Amniotic epithelial cell (primary cell): ENCODE data around the gene CD46.

Experiments
- DNase-seq: peaks from one replicate; pipeline ENCODE4 v3.0.0-alpha.2; 2010; ENCODE audit warnings: low read depth

Gene CD46

DNA sequence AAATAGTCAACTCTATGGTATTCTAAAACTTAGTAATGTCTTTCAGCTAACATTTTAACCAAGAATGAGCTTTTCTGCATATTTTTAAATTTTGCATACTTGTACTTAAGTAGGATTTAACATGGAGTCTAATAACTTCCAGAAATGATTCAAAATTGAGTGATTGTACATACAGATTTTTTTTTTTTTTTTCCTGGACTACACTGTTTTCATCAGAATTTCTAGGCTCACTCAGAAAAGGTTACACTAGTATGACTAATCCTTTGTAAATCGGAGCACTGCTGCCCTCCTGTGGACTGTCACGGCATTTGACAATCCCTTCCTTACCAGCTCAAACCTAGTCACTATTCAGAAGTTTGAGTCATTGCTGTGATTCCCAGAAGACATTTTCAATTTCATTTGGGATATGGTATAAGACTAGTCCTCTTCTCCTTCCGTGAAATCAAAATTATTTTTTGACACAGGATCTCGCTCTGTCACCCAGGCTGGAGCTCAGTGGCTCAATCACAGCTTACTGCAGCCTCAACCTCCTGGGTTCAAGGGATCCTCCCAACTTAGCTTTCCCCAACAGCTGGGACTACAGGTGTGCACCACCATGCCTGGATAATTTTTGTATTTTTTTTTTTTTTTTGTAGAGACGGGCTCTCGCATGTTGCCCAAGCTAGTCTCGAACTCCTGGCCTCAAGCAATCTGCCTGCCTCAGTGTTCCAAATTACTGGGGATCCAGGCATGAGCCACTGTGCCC lies 45.5 kb downstream of the CD46 start:
- peak; percentile 83 for DNase-seq

DNA sequence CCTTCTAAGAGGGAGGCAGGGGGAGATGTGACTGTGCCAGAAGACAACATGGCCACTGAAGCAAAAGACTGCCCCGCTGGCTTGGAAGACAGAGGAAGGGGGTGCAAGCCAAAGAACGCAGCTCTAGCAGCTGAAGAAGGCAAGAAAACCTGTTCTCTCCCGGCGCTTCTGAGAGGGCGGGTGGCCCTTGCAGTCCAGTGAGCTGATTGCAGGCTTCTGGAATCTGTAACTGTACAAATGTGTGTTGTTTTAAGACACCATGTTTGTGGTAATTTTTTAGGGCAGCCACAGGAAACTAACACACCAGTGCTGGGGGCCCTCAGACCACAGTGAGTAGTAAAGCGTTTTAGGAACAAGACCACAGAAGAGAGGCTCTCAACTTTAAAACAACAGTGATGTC lies 47.0 kb downstream of the CD46 start:
- peak; percentile 58 for DNase-seq

DNA sequence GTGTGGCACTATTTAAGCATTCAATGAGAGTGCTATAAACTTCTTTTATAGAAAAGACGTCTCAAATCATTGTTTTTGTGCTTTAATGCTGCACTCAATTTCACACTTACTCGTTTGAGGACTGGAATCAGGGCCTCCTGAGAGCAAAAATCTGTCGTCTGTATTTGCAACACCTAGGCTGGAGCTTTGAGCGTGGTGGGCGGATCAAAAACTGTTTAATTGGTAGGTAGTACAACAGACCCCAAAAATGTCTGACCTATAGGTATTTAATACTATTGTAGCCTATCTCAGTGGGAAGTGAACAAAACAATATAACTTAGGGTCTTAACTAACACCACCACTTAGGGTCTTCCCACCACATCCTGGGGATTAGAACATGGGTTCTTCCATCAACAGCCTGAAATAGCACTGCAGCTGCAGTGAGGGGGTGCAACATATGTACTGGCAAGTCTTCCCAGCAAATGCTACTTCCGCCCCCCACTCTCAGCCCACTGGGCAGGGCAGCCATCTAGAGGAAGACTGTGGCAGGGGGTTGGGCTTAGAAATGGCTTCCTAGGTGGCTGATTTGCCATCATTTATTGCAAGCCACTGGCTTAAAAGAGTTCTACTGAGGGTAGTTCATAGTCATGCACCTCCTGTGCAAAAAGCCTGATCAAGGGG lies 48.3 kb downstream of the CD46 start:
- DNase-seq = no peak

DNA sequence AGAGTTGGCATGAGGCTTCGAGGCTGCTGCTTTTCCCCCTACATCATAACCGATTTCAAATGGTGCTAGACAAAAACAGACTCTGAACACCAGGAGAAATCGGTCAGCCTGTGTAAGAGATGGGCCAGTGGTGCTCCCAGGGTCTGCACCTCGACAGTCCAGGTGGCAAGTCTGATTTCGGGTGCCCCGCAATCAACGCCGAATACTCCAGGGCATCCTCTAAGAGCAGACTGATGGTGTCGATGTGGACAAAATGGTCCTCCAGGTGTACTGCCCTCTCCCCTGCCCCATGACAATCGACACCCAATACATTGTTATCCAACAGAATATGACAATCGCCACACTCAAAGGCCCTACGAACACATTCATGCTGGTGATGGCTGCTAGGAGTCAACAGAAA lies 50.0 kb downstream of the CD46 start:
- no peak for DNase-seq

DNA sequence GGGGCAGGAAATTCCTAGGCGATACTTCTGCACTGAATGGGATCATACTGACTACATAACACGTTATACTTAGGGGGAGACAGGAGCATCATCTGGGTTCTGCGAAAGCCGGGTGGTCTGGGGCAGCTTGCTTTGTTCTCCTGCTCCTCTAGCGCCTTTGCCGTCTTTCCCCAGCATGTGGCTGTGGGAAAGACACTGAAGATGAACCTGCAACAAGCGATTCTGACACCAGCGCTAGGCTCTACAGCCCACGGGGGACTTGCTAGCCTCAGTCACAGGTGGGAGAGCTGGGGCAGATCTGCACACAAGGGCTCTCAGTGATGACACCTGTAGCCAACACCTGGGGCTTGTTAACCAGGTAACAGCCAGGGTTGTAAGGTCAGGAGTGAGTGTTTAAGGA lies 51.8 kb downstream of the CD46 start:
- DNase-seq = no peak

DNA sequence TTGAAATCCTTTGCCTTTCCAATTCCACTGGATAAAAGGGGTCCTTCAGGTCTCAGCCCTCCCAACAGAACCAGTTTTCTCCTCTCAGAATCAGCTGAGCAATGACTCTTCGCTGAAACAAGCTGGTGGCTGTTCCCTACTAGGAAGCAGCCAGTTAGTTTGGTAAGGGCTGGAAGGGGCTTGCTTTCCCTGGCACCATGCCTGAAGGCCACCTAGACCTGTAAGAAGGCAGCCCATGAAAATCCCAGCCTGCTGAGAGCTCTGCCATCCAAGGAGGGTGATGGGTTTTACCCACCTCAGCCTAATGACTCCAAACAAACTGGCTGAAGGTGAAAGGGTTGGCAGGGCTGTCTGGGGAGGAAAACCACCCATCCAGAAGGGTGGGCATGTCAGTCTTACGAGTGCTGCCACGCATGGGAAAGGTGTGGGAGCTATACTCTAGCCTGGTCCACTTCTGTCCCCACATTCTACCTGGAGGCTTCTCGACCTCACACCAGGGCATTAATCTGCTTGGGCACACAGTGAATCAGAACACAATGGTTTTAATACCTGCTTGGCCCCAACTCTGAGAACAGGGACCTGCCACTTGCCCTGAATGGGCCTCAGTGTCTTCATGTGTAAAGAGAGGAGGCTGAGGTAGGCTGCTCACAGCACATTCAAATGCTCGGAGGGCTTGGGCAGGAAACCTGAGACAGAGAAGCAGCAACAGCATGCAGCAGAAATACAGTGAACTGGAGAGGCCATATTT lies 53.0 kb downstream of the CD46 start:
- no peak for DNase-seq

DNA sequence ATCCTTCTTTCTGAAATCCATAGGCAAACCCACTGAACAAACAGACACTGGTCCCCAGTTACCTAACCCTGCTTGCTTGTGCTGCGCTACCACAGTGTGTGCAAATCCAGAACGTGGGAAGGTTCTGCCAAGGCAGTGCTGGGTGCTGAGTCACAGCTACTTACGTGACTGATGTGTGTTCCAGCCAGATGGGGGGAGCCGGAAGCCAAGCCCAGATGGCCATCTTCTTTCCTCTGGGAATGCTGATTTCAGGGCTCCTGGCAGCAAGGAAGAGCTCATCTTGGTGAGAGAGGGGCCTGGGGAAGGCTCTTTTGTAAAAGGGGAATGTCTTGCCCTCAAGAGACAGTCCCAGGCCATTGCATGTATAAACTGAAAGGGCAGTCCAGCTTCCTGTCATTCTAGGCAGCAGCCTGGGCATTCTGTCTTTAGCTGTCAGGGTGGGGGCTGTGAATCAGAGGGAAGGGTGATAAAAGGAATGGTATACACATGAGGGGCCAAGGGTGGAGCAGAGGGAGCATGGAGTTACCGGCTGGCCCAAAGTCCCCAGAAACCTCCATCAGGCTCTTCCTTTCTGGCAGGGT lies 54.1 kb downstream of the CD46 start:
- DNase-seq = peak; percentile 98

DNA sequence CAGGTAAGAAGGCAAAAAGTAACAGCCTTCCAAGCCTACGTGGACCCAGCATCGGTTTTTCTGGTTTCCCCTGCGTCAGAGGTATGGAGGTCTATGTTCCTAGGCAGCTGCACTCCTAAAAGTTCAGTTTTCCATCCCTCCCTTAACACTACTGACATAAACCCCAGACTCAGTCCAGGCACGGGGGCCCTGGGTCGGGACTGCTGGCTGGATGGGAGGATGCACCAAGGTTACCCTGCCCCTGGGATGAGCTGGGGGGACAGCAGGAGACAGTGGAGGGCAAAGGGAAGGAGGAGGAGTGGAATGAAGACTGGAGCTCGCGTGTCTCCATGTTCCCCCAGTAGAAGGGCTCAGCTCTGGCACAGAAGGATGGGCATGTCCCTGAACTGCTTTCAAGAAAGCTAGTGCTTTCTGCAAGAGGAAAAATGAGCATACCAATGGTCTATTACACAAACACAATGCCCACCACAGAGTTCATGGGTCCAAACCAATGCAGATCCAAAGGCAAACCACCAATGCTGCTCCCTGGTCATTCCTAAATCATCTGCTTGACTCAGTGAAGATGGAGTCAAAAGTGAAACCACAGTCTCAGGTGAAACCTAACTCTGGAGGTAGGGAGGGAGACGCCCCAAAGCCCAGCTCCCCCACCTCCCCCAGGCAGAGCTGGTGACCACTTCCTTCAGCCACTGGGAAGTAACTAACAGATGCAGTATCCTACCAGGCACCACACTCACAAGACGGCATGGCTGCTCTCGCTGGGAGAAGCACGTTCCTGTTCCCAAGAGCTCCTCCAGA lies 54.9 kb downstream of the CD46 start:
- DNase-seq = peak; percentile 65

DNA sequence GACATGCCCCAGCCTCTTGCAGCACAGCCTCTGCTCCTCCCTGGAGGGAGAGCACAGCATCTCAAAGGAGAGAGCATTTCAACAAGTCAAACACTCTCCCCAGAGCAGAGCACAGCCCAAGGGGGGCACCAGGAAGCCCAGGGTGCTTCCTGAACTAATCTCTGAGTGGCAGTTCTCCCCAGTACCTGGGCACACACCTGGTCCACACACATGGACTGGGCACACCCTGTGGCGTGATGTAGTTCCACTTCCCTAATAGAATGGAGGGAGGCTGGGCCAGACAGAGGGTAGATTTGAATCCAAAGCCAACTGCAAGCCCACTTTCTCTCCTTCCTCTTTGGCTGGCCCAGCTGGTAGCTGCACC lies 55.5 kb downstream of the CD46 start:
- no peak for DNase-seq

DNA sequence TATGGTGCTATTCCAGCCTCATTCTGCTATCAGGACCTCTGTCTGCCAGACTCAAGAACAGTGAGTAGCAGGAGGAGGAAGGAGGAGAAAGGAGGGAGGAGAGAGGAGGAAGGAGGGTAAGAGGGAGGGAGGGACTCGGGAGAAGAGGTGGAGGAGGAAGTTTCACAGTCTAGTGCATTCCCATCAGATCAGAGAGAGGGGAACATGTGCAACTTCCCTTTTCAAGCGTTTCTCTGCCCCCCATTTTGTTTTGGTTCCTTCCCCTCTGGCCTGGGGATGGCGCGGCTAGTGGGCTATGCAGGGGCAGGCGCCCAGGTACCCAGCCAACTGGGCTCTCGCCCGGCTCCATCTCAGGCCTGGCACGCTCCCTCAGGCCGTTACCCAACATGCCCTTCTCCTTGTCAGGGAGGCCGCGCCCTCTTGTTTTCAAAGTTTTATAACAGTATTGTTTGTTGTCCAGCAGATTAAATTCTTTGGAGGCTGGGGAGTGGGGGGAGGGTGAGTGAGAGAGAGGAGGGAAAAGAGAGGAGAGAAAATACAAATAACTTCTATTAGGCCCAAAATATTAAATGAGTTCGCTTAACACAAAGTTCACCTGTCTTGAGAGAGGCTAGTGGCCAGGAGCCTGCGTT lies 56.0 kb downstream of the CD46 start:
- DNase-seq = peak; percentile 38

DNA sequence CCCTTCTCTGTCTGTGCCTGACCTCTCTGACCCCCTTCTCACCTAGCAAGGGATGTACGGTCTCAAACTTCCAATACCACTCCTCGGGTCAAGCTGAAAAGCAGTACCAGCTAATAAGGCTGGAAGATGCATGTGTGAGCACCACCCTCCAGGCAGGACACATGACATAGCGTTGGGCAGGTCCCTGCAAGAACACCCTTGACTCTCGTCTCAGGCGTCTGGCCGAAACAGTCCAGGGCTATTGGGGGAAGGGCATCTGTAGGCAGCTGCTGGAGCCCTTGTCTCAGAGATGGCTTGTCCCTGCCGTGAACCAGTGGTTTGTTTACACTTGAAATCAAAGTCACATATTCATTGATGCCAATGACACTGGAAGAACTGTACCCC lies 56.5 kb downstream of the CD46 start:
- DNase-seq = no peak

DNA sequence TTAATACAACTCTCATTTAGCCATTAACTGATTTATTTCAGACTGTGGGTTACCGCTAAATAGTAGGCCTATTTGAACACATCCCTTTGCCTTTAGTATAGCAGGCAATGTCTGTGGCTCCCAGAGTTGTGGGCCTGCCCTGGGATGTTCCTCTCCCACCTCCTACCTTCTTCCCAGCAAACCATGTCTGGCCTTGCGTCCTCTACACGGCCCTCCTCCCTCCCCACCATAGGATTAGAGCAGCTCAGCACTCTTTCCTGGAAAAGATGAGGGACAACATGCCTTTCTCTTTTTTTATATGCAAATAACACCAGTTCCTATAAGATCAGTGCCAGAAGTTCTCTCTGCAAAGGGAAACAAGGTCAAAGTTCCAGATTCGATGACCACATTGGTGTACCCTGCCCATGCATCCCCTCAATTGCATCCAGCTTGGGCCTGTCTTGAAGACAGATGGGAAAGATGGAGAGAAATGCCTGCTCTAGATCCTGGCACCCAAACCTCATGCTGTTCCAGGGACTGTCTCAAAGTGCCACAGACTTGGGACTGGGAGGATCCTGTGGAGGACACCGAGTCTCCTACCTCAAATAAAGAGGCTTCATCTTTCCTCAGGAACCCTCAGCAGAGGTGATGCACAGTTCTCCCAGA lies 57.2 kb downstream of the CD46 start:
- no peak for DNase-seq

DNA sequence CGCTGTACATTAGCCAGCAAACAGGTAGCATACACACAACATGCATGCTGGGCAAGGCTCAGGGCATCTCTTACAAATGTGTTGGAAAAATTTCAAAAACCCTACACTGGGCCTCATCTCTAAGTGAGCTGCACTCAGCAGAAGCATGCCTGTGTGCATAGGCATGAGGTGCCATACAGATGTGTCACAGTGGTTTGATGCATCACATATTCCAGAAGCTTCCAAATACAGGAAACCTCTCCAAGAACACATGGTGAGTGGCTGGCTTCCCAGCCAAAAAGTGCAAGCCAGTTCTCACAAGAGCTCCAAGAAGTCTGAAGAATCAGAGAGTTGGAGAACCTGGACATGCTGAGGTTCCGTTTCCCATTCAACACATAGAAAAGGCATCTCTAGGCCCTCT lies 58.3 kb downstream of the CD46 start:
- peak; percentile 76 for DNase-seq

DNA sequence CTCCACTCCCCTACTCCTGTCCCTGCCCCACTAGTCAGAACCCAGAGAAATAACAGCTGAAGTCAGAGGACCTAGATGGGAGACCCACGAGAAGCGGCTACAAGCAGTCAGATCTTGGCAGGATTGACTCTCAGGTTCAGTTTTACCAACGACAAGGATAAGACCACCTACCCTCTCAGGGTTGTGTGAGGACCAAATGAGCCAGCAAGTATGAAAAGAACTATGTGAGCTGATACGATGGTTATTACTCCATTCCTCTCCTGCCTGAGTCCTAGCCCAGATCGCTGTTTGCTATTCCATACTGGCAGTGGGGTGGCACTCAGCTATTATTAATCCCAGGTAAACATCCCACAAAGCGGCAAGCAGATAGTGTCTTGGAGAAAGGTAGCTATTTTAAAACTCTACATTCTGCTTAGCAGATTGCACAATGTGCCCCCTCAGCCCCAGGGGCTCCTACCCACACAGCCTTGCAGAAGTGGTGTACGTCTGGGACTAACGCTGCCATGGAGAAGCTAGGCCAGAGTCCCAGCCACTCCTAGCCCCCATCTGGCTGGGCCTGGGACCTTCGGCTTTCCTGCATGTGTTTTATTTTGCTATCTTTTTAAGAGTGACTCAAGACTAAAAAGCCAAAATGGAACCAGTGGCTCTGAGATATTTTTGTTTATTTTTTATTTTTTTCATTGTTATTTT lies 58.9 kb downstream of the CD46 start:
- DNase-seq = no peak

DNA sequence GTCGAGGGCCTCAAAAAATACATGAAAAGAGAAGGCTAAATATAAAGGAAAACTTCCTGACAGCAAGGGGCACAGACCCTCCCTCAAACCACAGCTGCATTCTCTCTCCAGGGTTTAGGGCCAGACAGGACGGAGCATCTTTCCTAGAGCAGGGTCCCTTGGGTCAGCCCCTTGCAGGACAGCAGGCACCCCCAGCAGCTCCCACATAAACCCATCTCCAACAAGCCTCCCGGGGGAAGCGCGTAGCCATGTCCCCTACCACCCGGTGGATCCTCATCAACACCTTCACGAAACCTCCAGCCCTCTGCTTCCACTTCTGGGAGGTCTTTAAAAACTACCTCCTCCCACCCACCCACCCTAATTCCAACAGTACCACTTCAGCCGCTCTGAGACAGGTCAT lies 59.5 kb downstream of the CD46 start:
- DNase-seq = no peak

DNA sequence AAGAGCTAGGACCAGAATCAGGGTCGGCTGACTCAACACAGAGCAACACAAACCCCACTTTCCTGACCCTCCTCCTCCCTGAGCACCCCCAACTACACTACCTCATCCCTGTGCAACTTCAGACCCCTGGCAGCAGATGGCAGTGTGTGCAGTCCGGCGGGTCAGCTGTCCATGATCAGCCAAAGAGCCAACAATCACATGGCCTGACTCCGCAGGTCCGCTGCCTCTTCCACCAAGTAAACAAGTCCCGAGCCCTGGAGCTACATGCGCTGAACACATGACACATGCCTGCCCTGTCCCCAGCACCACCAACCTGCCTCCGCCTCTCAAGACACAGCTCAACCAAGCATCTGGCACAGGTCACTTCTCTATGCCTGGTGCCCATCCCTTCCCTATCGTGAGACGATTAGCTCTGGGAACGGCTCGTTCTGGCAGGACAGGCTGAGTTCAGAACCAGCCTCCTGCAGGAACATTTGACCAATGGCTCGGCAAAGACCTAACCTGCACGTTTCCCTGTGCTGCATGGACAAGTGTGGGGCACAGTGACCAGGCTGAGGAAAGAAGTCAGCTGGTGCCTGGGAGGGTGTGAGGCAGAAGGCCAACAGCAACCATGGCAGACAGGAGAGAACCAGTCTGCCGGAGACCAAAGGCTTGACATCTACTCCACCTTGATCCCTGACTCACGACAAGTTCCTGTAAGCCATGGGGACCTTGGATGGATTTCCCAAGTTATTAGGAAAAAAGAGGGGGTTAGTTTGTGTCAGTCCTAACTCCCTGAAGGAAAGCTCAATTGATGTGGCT lies 60.3 kb downstream of the CD46 start:
- peak; percentile 79 for DNase-seq

DNA sequence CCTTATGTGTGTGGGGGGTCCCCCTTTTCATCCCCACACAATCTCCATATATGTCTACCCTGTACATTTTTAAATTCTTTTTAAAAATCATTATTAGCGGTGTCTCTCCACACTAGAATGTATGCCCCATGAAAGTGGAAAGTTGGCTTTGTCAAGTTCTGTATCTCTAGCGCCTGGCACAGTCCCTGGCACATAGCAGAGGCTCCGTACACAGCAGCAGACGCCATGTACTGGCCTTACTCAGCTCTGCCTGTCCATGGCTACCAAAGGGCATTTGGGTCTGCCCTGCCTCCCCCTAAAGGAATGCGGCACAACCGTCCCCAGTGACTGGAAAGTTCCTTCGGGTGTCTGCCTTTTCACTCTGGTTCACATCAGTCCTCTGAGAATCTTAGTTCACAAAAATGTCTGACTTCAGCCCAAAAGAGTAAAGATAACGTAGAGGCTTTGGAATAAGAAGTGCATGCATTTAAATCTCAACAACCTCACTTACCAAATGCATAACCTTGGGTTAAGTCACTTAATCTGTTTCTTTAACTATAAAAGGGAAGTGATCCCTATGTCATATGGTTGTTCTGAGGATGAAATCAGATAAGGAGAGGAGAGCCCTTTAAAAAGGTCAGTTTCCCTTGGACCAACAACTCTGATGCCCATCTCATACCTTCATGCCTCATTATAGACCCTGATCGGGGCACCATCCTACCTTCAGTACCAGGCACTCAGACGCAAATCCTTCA lies 61.1 kb downstream of the CD46 start:
- no peak for DNase-seq

DNA sequence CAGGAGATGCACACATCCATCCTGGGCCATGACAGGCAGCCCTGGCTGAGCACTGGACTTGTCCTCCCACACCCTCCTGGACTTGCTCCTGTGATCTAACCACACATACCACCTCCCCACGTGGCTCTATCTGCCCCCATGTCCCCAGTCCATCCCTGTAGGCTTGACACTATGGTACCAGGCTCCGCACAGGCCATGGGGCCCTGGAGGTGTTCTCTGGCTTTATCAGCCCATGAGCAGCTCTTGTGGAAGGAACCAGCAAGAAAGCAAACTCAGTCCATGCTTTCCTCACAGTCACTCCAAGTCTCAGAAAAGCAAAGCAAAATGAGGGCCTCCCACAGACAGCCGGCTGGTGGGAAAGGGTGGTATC lies 61.6 kb downstream of the CD46 start:
- DNase-seq = peak; percentile 44

DNA sequence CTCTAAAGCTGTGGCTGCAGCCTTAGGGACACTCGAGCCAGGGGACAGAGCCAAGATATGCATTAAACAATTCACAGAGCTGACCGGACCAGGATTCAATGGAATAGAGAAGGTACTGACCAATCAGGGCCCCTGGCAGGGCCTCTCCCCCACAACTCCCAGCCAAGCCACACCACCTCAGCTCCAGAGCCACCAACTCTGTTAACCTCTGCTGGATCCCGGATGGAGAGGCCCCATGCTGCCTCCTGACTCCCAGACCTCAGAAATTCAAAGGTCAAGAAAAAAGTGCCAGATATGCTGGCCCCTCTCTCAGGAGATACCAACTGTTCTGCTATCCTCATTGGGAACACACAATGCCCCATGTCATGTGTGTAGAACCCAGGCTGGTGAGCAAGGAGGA lies 62.1 kb downstream of the CD46 start:
- no peak for DNase-seq
